Liver (tissue), 9 donors: Measurements from ENCODE around the gene SEMG2. TPM values are rescaled to one million over a fixed set of nuclear protein-coding genes. Genes with fewer than 3 reads are reported as not detected.
A peak's percentile ranks its signal among the peaks of the same experiment; 100 is the strongest.

Source experiments
- DNase-seq: peaks from one replicate; pipeline ENCODE4 v3.0.0-alpha.2; 2017; ENCODE audit warnings: low spot score
- H3K27ac ChIP-seq, 2 donors: one replicate each; pipeline ENCODE4 v1.7.0; 2013; ENCODE audit warnings: inconsistent platforms in 2 of 2, low read length in 2 of 2, control low read depth in 1 of 2, low read depth in 1 of 2, mild to moderate bottlenecking in 1 of 2
- H3K27me3 ChIP-seq, 4 donors: one replicate each; pipeline versions ENCODE4 v1.6.1 to v1.7.0; 2013; ENCODE audit warnings: low read length in 3 of 4, inconsistent platforms in 1 of 4, mild to moderate bottlenecking in 1 of 4, moderate library complexity in 1 of 4; ENCODE audit not compliant: control insufficient read depth in 4 of 4, insufficient read depth in 4 of 4
- H3K36me3 ChIP-seq, 4 donors: one replicate each; pipeline versions ENCODE4 v1.6.1 to v1.7.0; 2013; ENCODE audit warnings: low read length in 3 of 4, mild to moderate bottlenecking in 3 of 4, low read depth in 1 of 4, moderate library complexity in 1 of 4; ENCODE audit not compliant: control insufficient read depth in 4 of 4, insufficient read depth in 3 of 4
- H3K4me1 ChIP-seq, 4 donors: one replicate each; pipeline versions ENCODE4 v1.6.1 to v1.7.0; 2013; ENCODE audit warnings: low read length in 3 of 4, mild to moderate bottlenecking in 3 of 4, moderate library complexity in 1 of 4; ENCODE audit not compliant: control insufficient read depth in 4 of 4, insufficient read depth in 4 of 4
- H3K4me3 ChIP-seq, 3 donors: one replicate each; pipeline versions ENCODE4 v1.6.1 to v1.7.0; 2013; ENCODE audit warnings: low read length in 3 of 3, control low read depth in 1 of 3, low read depth in 1 of 3, mild to moderate bottlenecking in 1 of 3
- H3K9ac ChIP-seq, 2 donors: one replicate each; pipeline ENCODE4 v1.7.0; 2013; ENCODE audit warnings: low read length in 2 of 2, mild to moderate bottlenecking in 2 of 2, moderate library complexity in 2 of 2, control low read depth in 1 of 2, low read depth in 1 of 2
- H3K9me3 ChIP-seq, 4 donors: one replicate each; pipeline versions ENCODE4 v1.6.1 to v1.7.0; 2013; ENCODE audit warnings: low read length in 3 of 4; ENCODE audit not compliant: control insufficient read depth in 4 of 4
- HNF4G ChIP-seq: IDR thresholded peaks from 2 replicates; pipeline ENCODE4 v1.6.1; 2016; ENCODE audit warnings: antibody characterized with exemption
- JUND ChIP-seq, 2 donors: IDR thresholded peaks; 2 replicates each; pipeline ENCODE4 v1.6.1; 2016; ENCODE audit warnings: antibody characterized with exemption in 2 of 2
- NR2F2 ChIP-seq: IDR thresholded peaks from 2 replicates; pipeline ENCODE4 v1.6.1; 2016; ENCODE audit warnings: antibody characterized with exemption
- RAD21 ChIP-seq, 2 donors: IDR thresholded peaks; 2 replicates each; pipeline ENCODE4 v1.6.1; 2016; ENCODE audit warnings: antibody characterized with exemption in 2 of 2, mild to moderate bottlenecking in 2 of 2
- YY1 ChIP-seq: IDR thresholded peaks from 2 replicates; pipeline ENCODE4 v1.6.1; 2016; ENCODE audit warnings: antibody characterized with exemption, mild to moderate bottlenecking
- WGBS: extraction: QIAGEN DNeasy Blood & Tissue Kit; methylation state at CpG from one replicate; pipeline ENCODE4 v1.1.7; 2013; 5-methylcytosine and 5-hydroxymethylcytosine counted together
- polyA plus RNA-seq, 2 donors: library from polyadenylated mRNA; stranded (reverse) in 1 of 2; unstranded in 1 of 2; fragments of 200-250 nt in 1 of 2; fragments of >200 nt in 1 of 2; fragmentation: Nextera tagmentation in 1 of 2; extraction: Ambion mirVana in 1 of 2; gene quantifications; one replicate each; pipeline versions ENCODE4 v1.2.1 to v1.2.3, GENCODE V29; 2013 to 2015
- total RNA-seq, 2 donors: library from RNA; depleted of rRNA; stranded (reverse); fragments of >200 nt; gene quantifications; one replicate each; pipeline ENCODE4 v1.2.3, GENCODE V29; 2014
- TF ChIP-seq, protein P1 (sequence below): fragments of 150-350 bp; IDR thresholded peaks from 2 replicates; pipeline ENCODE4 v1.5.1; 2017; ENCODE audit warnings: improper control_type of control experiment, low read depth, low read length; ENCODE audit not compliant: missing input control
- TF ChIP-seq, protein P2 (sequence below): IDR thresholded peaks from 2 replicates; pipeline ENCODE4 v1.6.1; 2016; ENCODE audit warnings: antibody characterized with exemption
- TF ChIP-seq, protein P3 (sequence below): IDR thresholded peaks from 2 replicates; pipeline ENCODE4 v1.6.1; 2016; ENCODE audit warnings: antibody characterized with exemption, mild to moderate bottlenecking
- donor health status: healthy.
- donor health status: healthy.
- donor health status: healthy.
- donor health status: healthy.
- donor health status: healthy.

Gene SEMG2
- total and polyA plus RNA-seq, 4 donors: not detected

DNA sequence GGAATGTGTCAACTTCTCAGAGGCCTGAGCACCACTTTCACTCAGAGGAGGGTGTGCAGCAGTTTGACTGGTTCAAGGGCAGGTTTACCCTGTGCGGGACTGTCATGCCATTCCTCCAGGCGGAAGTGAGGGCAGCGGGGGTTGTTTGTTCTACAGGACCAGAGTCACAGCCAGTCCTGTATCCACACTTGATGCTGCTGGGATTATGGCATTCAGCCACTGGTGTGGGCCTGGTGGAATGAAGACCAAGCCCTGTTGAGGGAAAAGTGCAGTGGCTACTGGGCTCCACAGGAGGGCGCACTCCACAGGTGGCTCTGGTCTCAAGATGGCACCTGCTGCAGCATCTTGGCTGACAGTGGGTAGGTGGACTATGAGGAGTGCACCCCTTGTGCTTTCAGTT lies 14.8 kb downstream of the SEMG2 start:
- 71% methylated on average over 4 of the region's 4 CpGs for WGBS
- no peak for DNase-seq
- TF ChIP-seq YY1 (no peak), RAD21 (IDR thresholded peaks at IDR 0.05) (peak; percentile 59 to 79)
- TF ChIP-seq, protein P1, sequence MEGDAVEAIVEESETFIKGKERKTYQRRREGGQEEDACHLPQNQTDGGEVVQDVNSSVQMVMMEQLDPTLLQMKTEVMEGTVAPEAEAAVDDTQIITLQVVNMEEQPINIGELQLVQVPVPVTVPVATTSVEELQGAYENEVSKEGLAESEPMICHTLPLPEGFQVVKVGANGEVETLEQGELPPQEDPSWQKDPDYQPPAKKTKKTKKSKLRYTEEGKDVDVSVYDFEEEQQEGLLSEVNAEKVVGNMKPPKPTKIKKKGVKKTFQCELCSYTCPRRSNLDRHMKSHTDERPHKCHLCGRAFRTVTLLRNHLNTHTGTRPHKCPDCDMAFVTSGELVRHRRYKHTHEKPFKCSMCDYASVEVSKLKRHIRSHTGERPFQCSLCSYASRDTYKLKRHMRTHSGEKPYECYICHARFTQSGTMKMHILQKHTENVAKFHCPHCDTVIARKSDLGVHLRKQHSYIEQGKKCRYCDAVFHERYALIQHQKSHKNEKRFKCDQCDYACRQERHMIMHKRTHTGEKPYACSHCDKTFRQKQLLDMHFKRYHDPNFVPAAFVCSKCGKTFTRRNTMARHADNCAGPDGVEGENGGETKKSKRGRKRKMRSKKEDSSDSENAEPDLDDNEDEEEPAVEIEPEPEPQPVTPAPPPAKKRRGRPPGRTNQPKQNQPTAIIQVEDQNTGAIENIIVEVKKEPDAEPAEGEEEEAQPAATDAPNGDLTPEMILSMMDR: peak; percentile 56

DNA sequence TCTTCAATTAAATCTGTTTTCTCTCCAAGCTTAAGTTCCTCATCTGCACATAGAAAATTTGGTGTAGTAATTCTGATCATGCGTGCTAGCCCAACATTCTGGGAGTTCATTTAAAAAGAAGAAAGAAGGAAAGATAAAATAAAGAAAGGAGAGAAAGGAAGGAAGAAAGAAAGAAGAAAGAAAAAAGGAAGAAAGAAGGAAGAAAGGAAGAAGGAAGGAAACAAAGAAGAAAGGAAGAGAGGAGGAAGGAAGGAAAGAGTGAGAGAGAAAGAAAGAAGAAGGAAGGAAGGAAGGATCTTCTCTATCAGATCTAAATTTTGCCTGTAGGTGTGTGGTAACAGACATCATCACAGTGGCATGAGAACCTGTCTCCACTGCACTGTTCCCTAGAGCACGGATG lies 17.0 kb downstream of the SEMG2 start:
- Histone ChIP-seq H3K36me3 (no peaks in the 10 kb centered on the region), H3K27ac (no peak overlapping the region), H3K27me3 (no peaks in the 10 kb centered on the region), H3K9ac (no peak overlapping the region), H3K9me3 (peaks cover 0 to 9% (median 0%) of the 10 kb centered on the region in 4 donors), H3K4me1 (no peaks in the 10 kb centered on the region), H3K4me3 (no peak overlapping the region)
- 87% methylated on average over 2 of the region's 2 CpGs for WGBS
- TF ChIP-seq YY1: no peak
- no peak for DNase-seq

More for the DNA sequence above, 14.8 kb downstream of the SEMG2 start:
- Histone ChIP-seq H3K27ac (no peak overlapping the region), H3K36me3 (no peaks in the 10 kb centered on the region), H3K4me3 (no peak overlapping the region), H3K4me1 (no peaks in the 10 kb centered on the region), H3K9ac (no peak overlapping the region), H3K9me3 (peaks cover 0 to 9% (median 0%) of the 10 kb centered on the region in 4 donors), H3K27me3 (no peaks in the 10 kb centered on the region)

DNA sequence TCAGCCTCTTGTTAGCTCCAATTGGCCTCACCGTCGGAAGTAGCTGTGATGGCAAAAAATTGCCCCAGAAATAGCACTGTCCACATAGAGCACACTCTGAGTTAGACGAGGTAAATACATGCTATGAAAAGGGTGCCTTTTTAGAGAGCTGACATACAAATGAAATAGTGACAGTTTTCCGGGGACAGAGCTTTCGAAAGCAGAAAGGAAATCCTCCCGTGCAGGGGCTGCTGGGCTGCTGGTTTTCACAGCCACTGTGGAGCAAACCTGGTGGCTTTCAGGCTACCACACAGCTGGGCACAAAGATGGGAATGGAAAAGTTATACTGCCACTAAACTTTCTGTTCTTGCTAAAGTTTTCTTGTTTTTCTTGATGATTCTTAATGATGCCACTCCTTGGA lies 24.9 kb downstream of the SEMG2 start:
- no peak overlapping the region for H3K27ac ChIP-seq
- H3K9me3 ChIP-seq: no peaks in the 10 kb centered on the region
- TF ChIP-seq YY1: no peak
- TF ChIP-seq NR2F2: no peak
- no peak for TF ChIP-seq JUND (IDR thresholded peaks at IDR 0.05)
- no peak for TF ChIP-seq HNF4G
- TF ChIP-seq, protein P2, sequence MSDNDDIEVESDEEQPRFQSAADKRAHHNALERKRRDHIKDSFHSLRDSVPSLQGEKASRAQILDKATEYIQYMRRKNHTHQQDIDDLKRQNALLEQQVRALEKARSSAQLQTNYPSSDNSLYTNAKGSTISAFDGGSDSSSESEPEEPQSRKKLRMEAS: no peak
- no peak for TF ChIP-seq RAD21 (IDR thresholded peaks at IDR 0.05)
- TF ChIP-seq, protein P3, sequence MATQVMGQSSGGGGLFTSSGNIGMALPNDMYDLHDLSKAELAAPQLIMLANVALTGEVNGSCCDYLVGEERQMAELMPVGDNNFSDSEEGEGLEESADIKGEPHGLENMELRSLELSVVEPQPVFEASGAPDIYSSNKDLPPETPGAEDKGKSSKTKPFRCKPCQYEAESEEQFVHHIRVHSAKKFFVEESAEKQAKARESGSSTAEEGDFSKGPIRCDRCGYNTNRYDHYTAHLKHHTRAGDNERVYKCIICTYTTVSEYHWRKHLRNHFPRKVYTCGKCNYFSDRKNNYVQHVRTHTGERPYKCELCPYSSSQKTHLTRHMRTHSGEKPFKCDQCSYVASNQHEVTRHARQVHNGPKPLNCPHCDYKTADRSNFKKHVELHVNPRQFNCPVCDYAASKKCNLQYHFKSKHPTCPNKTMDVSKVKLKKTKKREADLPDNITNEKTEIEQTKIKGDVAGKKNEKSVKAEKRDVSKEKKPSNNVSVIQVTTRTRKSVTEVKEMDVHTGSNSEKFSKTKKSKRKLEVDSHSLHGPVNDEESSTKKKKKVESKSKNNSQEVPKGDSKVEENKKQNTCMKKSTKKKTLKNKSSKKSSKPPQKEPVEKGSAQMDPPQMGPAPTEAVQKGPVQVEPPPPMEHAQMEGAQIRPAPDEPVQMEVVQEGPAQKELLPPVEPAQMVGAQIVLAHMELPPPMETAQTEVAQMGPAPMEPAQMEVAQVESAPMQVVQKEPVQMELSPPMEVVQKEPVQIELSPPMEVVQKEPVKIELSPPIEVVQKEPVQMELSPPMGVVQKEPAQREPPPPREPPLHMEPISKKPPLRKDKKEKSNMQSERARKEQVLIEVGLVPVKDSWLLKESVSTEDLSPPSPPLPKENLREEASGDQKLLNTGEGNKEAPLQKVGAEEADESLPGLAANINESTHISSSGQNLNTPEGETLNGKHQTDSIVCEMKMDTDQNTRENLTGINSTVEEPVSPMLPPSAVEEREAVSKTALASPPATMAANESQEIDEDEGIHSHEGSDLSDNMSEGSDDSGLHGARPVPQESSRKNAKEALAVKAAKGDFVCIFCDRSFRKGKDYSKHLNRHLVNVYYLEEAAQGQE: no peak
- peaks cover 1 to 6% (median 6%) of the 10 kb centered on the region in 4 donors for H3K4me1 ChIP-seq
- no peak overlapping the region for H3K9ac ChIP-seq
- H3K27me3 ChIP-seq: no peaks in the 10 kb centered on the region
- H3K36me3 ChIP-seq: no peaks in the 10 kb centered on the region
- no peak for DNase-seq
- H3K4me3 ChIP-seq: no peak overlapping the region
- WGBS: 66% methylated on average over 6 of the region's 6 CpGs
